ENCODE data around the gene LSM4. TPM values are rescaled to one million over a fixed set of nuclear protein-coding genes. Genes with fewer than 3 reads are reported as not detected.

The LSM4 gene
- total and polyA plus RNA-seq, 2 experiments from 2014 or later = 200 to 203 TPM

DNA sequence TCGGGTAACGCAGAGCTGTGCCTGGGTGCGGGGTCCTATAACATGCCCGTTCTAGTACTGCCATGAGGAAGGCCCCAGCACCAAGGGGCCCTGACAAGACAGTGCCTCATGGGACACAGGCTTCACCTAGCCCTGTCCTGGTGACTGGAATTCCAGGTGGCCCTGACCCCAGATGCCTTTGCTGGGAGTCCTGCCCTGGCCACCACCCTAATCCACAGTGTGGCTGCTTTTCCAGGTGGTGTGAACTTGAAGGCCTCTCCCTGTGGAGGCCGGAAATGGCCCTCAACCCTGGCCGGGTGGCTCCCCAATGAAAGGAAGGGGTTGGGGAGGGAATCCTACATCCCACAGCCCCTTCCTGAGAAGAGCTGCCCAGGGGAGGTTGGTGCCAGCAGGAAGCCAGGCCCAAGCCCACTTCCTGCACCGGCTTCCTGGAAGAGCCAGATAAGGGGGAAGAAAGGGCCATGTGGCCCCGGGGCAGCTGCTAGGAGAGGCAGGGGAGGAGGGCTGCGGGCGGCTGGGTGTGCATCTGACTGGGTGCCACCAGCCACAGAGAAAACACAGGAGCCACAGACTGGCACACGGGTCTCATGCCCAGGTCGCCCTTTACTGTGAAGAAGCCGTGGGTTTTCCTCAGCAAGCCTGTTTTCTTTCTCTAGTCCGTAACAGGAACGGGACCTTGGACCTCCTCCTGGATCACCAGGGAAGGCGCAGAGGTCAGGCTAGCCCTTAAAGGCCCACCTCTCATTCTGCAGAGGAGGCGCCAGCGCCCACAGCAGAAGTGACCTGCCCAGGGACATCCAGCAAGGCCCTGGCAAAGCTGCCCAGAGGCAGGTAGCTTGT lies 4.7 kb downstream of the LSM4 start:
- no peak for TF ChIP-seq EZH2phosphoT487 (IDR thresholded peaks at IDR 0.05; ENCODE audit: insufficient read depth, low read depth)
- H3K79me2 ChIP-seq (ENCODE audit: insufficient read depth) = peaks cover 60% of the 10 kb centered on the region
- H2AFZ ChIP-seq = no peak overlapping the region
- H3F3A ChIP-seq (ENCODE audit: insufficient read depth) = 0 out of 2 replicates have a peak, but pooled peaks cover 6% of the 10 kb centered on the region
- no peak overlapping the region for H3K4me3 ChIP-seq
- no peak for DNase-seq
- peaks cover 3% of the 10 kb centered on the region; the same call in 1 of the 2 replicates for H3K36me3 ChIP-seq (ENCODE audit: low read depth)
- WGBS, 2 experiments (ENCODE audit: low coverage in 1 of 2, low lambda C conversion rate in 2 of 2, missing lambda C conversion rate in 2 of 2) = 72 to 88% methylated on average over 15 to 18 of the region's 18 CpGs
- H3K9me2 ChIP-seq (ENCODE audit: insufficient read depth) = no peaks in the 10 kb centered on the region
- in situ Hi-C loops (cut with MboI) = no loop called here
- H3K27me3 ChIP-seq (replicated peaks; ENCODE audit: insufficient read depth) = no peaks in the 10 kb centered on the region
- no peak overlapping the region for H3K4me2 ChIP-seq (ENCODE audit: unreplicated experiment)
- H3K9ac ChIP-seq = no peak overlapping the region
- no peak overlapping the region for H3K27ac ChIP-seq
- no peaks in the 10 kb centered on the region for H3K9me3 ChIP-seq (ENCODE audit: low read depth)
- H3K4me1 ChIP-seq (ENCODE audit: insufficient read depth) = peaks cover 12% of the 10 kb centered on the region
- no peaks in the 10 kb centered on the region for H4K20me1 ChIP-seq (ENCODE audit: insufficient read depth)

DNA sequence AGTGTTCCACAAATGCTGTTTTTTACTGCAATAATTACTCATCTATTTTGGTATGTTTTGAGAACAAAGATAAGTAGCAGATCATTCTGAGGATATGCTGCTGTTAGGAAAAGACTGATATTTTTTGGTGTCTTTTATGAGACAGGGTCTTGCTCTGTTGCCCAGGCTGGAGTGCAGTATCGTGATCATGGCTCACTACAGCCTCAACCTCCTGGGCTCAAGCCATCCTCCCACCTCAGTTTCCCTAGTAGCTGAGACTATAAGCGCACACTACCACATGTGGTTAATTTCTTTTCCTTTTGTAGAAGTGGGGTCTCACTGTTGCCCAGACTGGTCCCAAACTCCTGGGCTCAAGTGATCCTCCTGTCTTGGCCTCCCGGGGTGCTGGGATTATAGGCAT lies 9.5 kb downstream of the LSM4 start:
- H3K27ac ChIP-seq = no peak overlapping the region
- H3K4me3 ChIP-seq = no peak overlapping the region
- H3F3A ChIP-seq (ENCODE audit: insufficient read depth) = no peaks in the 10 kb centered on the region
- no peak overlapping the region for H3K9ac ChIP-seq
- in situ Hi-C loops (cut with MboI) = no loop called here
- 94 to 95% methylated on average over 3 of the region's 3 CpGs for WGBS, 2 experiments (ENCODE audit: low coverage in 1 of 2, low lambda C conversion rate in 2 of 2, missing lambda C conversion rate in 2 of 2)
- H3K4me2 ChIP-seq (ENCODE audit: unreplicated experiment) = no peak overlapping the region
- no peaks in the 10 kb centered on the region for H3K9me2 ChIP-seq (ENCODE audit: insufficient read depth)
- H3K9me3 ChIP-seq (ENCODE audit: low read depth) = no peaks in the 10 kb centered on the region
- H3K36me3 ChIP-seq (ENCODE audit: low read depth) = peaks cover 3% of the 10 kb centered on the region; the same call in 1 of the 2 replicates
- DNase-seq = no peak
- H3K79me2 ChIP-seq (ENCODE audit: insufficient read depth) = peaks cover 21% of the 10 kb centered on the region; the same call in 1 of the 2 replicates
- H3K4me1 ChIP-seq (ENCODE audit: insufficient read depth) = no peaks in the 10 kb centered on the region
- no peak overlapping the region for H2AFZ ChIP-seq
- H3K27me3 ChIP-seq (replicated peaks; ENCODE audit: insufficient read depth) = no peaks in the 10 kb centered on the region
- H4K20me1 ChIP-seq (ENCODE audit: insufficient read depth) = no peaks in the 10 kb centered on the region
- TF ChIP-seq EZH2phosphoT487 (IDR thresholded peaks at IDR 0.05; ENCODE audit: insufficient read depth, low read depth) = no peak
- no peak for TF ChIP-seq EZH2 (IDR thresholded peaks at IDR 0.05; ENCODE audit: insufficient read depth, poor library complexity, severe bottlenecking)

DNA sequence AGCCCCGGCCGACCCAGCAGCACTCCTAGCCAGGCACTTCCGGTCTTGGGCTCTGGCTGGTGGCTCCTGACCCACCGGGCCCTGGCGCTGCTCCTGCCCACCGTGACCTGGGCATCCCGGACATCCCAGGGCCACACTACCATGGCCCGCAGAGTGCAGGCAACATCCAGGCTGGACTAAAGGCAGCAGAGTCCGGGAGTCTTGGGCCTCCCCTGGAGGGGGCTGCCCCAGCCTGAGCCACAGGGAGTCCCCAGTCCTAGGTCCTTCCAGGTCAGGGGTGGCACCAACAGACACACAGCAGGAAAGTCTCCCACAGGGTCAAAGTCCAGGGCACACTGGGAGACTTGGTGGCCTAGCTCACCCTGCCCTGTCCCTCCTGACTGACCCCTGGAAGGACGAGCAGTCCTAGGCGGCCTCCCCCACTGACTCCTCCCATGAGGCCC lies 10.8 kb downstream of the LSM4 start:
- no peaks in the 10 kb centered on the region for H3K9me2 ChIP-seq (ENCODE audit: insufficient read depth)
- no peak overlapping the region for H3K27ac ChIP-seq
- WGBS, 2 experiments (ENCODE audit: low coverage in 1 of 2, low lambda C conversion rate in 2 of 2, missing lambda C conversion rate in 2 of 2) = 95 to 100% methylated on average over 7 to 11 of the region's 11 CpGs
- in situ Hi-C loops (cut with MboI) = no loop called here
- H3F3A ChIP-seq (ENCODE audit: insufficient read depth) = no peaks in the 10 kb centered on the region
- TF ChIP-seq EZH2 (IDR thresholded peaks at IDR 0.05; ENCODE audit: insufficient read depth, poor library complexity, severe bottlenecking) = no peak
- TF ChIP-seq EZH2phosphoT487 (IDR thresholded peaks at IDR 0.05; ENCODE audit: insufficient read depth, low read depth) = no peak
- no peaks in the 10 kb centered on the region for H3K27me3 ChIP-seq (replicated peaks; ENCODE audit: insufficient read depth)
- H3K4me2 ChIP-seq (ENCODE audit: unreplicated experiment) = no peak overlapping the region
- no peak overlapping the region for H3K4me3 ChIP-seq
- no peaks in the 10 kb centered on the region for H4K20me1 ChIP-seq (ENCODE audit: insufficient read depth)
- H2AFZ ChIP-seq = no peak overlapping the region
- DNase-seq = no peak
- H3K9me3 ChIP-seq (ENCODE audit: low read depth) = no peaks in the 10 kb centered on the region
- H3K79me2 ChIP-seq (ENCODE audit: insufficient read depth) = peaks cover 9% of the 10 kb centered on the region; the same call in 1 of the 2 replicates
- H3K36me3 ChIP-seq (ENCODE audit: low read depth) = peaks cover 3% of the 10 kb centered on the region; the same call in 1 of the 2 replicates
- no peak overlapping the region for H3K9ac ChIP-seq
- no peaks in the 10 kb centered on the region for H3K4me1 ChIP-seq (ENCODE audit: insufficient read depth)

DNA sequence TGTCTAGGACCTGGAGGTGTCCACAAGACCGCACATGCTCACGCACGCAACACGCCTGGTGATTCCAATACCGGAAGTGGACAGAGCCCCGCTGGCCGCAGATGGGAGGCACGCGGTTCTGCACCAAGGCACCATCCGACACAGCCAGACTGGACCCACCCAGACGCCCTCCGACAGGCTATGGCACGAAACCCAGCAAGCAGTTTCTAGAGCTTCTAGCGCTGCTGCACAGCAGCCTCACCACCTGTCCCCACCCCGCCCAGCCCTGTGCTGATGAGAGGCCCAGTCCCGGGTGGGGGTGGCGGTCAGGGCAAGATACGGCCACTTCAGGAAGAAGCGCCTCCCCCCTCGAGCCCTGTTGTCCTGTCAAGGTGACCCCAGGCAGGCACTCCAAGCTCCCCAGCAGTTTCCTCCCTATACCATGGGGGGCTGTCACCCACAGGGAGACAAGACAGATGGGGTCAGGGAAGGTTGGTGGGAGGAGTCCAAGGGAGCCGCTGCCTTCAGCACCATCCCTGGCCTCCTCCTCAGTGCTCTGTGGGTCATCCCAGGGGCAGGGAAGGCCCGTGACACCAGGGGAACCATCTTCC lies 11.3 kb downstream of the LSM4 start:
- Histone ChIP-seq H3K4me2 (ENCODE audit: unreplicated experiment) (no peak overlapping the region), H3K4me1 (ENCODE audit: insufficient read depth) (no peaks in the 10 kb centered on the region), H3K9me2 (ENCODE audit: insufficient read depth) (no peaks in the 10 kb centered on the region), H3K79me2 (ENCODE audit: insufficient read depth) (peaks cover 9% of the 10 kb centered on the region; the same call in 1 of the 2 replicates), H3K4me3 (no peak overlapping the region), H3K36me3 (ENCODE audit: low read depth) (peaks cover 3% of the 10 kb centered on the region; the same call in 1 of the 2 replicates), H3K9me3 (ENCODE audit: low read depth) (no peaks in the 10 kb centered on the region), H2AFZ (no peak overlapping the region), H4K20me1 (ENCODE audit: insufficient read depth) (no peaks in the 10 kb centered on the region), H3F3A (ENCODE audit: insufficient read depth) (peaks cover 5% of the 10 kb centered on the region; the same call in 1 of the 2 replicates), H3K9ac (no peak overlapping the region), H3K27ac (no peak overlapping the region), H3K27me3 (replicated peaks; ENCODE audit: insufficient read depth) (no peaks in the 10 kb centered on the region)
- in situ Hi-C loops (cut with MboI) = no loop called here
- 91 to 92% methylated on average over 20 to 22 of the region's 22 CpGs for WGBS, 2 experiments (ENCODE audit: low coverage in 1 of 2, low lambda C conversion rate in 2 of 2, missing lambda C conversion rate in 2 of 2)
- TF ChIP-seq EZH2phosphoT487 (IDR thresholded peaks at IDR 0.05; ENCODE audit: insufficient read depth, low read depth) = no peak
- no peak for TF ChIP-seq EZH2 (IDR thresholded peaks at IDR 0.05; ENCODE audit: insufficient read depth, poor library complexity, severe bottlenecking)
- DNase-seq = no peak
